SU-DHL-6 (cell line): Measurements from ENCODE around the gene SCN1A.

Experiments
- CTCF ChIP-seq: fragments of 200-600 bp; sonication (generic); IDR thresholded peaks from one replicate; pipeline ENCODE4 v1.5.1; 2017; ENCODE audit warnings: antibody characterized with exemption, mild to moderate bottlenecking, low read length, moderate library complexity; ENCODE audit not compliant: insufficient read depth, poor library complexity, severe bottlenecking
- EZH2phosphoT487 ChIP-seq: fragments of 200-600 bp; sonication (generic), shearing (Covaris generic); conservative IDR thresholded peaks from 2 replicates; pipeline ENCODE4 v1.6.1; 2018; ENCODE audit warnings: mild to moderate bottlenecking, antibody characterized with exemption, low read length, moderate library complexity, mixed read lengths

GRCh38 chr2:166138144-166138543, 10.3 kb upstream of the SCN1A start:
- TF ChIP-seq CTCF (no peak), EZH2phosphoT487 (no peak)
